ENCODE measurements around the gene BTN3A1.

The BTN3A1 gene

GRCh38 chr6:26379740-26380139 is 22.3 kb upstream of the BTN3A1 start:
- DNase-seq (ENCODE audit: low read depth): no peak

GRCh38 chr6:26380256-26380655 is 21.8 kb upstream of the BTN3A1 start:
- no peak for DNase-seq (ENCODE audit: low read depth)

- no peak for DNase-seq (ENCODE audit: low read depth)
Measured at GRCh38 chr6:26382121-26382520, 20.0 kb upstream of the BTN3A1 start.

- DNase-seq (ENCODE audit: low read depth): no peak
Measured at GRCh38 chr6:26383624-26384417, 18.3 kb upstream of the BTN3A1 start.

- no peak for DNase-seq (ENCODE audit: low read depth)
Measured at GRCh38 chr6:26385734-26386125, 16.3 kb upstream of the BTN3A1 start.

GRCh38 chr6:26387565-26387964 is 14.5 kb upstream of the BTN3A1 start:
- no peak for DNase-seq (ENCODE audit: low read depth)

- DNase-seq (ENCODE audit: low read depth): no peak
Measured at GRCh38 chr6:26388014-26388413, 14.1 kb upstream of the BTN3A1 start.

GRCh38 chr6:26388441-26388840 is 13.6 kb upstream of the BTN3A1 start:
- no peak for DNase-seq (ENCODE audit: low read depth)

GRCh38 chr6:26389349-26389894 is 12.7 kb upstream of the BTN3A1 start:
- no peak for DNase-seq (ENCODE audit: low read depth)

GRCh38 chr6:26390531-26390930 is 11.5 kb upstream of the BTN3A1 start:
- no peak for DNase-seq (ENCODE audit: low read depth)

- DNase-seq (ENCODE audit: low read depth): no peak
Measured at GRCh38 chr6:26392932-26393636, 9.0 kb upstream of the BTN3A1 start.

- DNase-seq (ENCODE audit: low read depth): no peak
Measured at GRCh38 chr6:26394289-26394688, 7.8 kb upstream of the BTN3A1 start.

GRCh38 chr6:26398555-26398954 is 3.5 kb upstream of the BTN3A1 start:
- no peak for DNase-seq (ENCODE audit: low read depth)

GRCh38 chr6:26400626-26401025 is 1.4 kb upstream of the BTN3A1 start:
- no peak for DNase-seq (ENCODE audit: low read depth)

- no peak for DNase-seq (ENCODE audit: low read depth)
Measured at GRCh38 chr6:26401389-26401986, 587 bp upstream of the BTN3A1 start.

- no peak for DNase-seq (ENCODE audit: low read depth)
Measured at GRCh38 chr6:26403893-26404292, 1.8 kb downstream of the BTN3A1 start.

- DNase-seq (ENCODE audit: low read depth): no peak
Measured at GRCh38 chr6:26404546-26404945, 2.5 kb downstream of the BTN3A1 start.

GRCh38 chr6:26408828-26409730 is 7.0 kb downstream of the BTN3A1 start:
- no peak for DNase-seq (ENCODE audit: low read depth)

GRCh38 chr6:26411751-26412150 is 9.7 kb downstream of the BTN3A1 start:
- no peak for DNase-seq (ENCODE audit: low read depth)

- DNase-seq (ENCODE audit: low read depth): no peak
Measured at GRCh38 chr6:26412228-26412627, 10.2 kb downstream of the BTN3A1 start.

- DNase-seq (ENCODE audit: low read depth): no peak
Measured at GRCh38 chr6:26412954-26413353, 10.9 kb downstream of the BTN3A1 start.

- DNase-seq (ENCODE audit: low read depth): no peak
Measured at GRCh38 chr6:26414281-26414680, 12.2 kb downstream of the BTN3A1 start.

Measured in activated T-cell treated with anti-CD3 and anti-CD28 coated beads for 1 hour (primary cell).